Peyer's patch (tissue), 4 donors: Measurements from ENCODE around the gene CHAF1A.

Source experiments
- POLR2A ChIP-seq, 2 donors: fragments of 450-650 bp; IDR thresholded peaks; one replicate each; pipeline ENCODE4 v1.5.1; 2017; ENCODE audit warnings: antibody characterized with exemption in 2 of 2, mild to moderate bottlenecking in 2 of 2, moderate library complexity in 2 of 2
- TF ChIP-seq, protein P1 (sequence below), 6 experiments: fragments of 450-650 bp in 4 of 6; fragments of 200-600 bp in 2 of 6; sonication (generic) in 1 of 6; IDR thresholded peaks; one replicate each; pipeline ENCODE4 v1.5.1; 2017 to 2019; ENCODE audit warnings: antibody characterized with exemption in 6 of 6, mild to moderate bottlenecking in 3 of 6, moderate library complexity in 1 of 6

- TF ChIP-seq POLR2A (IDR thresholded peaks at IDR 0.05), result no peak
- TF ChIP-seq, protein P1, sequence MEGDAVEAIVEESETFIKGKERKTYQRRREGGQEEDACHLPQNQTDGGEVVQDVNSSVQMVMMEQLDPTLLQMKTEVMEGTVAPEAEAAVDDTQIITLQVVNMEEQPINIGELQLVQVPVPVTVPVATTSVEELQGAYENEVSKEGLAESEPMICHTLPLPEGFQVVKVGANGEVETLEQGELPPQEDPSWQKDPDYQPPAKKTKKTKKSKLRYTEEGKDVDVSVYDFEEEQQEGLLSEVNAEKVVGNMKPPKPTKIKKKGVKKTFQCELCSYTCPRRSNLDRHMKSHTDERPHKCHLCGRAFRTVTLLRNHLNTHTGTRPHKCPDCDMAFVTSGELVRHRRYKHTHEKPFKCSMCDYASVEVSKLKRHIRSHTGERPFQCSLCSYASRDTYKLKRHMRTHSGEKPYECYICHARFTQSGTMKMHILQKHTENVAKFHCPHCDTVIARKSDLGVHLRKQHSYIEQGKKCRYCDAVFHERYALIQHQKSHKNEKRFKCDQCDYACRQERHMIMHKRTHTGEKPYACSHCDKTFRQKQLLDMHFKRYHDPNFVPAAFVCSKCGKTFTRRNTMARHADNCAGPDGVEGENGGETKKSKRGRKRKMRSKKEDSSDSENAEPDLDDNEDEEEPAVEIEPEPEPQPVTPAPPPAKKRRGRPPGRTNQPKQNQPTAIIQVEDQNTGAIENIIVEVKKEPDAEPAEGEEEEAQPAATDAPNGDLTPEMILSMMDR (IDR thresholded peaks at IDR 0.05), result no peak
These were observed 17.0 kb upstream of the CHAF1A start for GRCh38 chr19:4385291-4386040.
